T47D (cell line): Measurements from ENCODE around the gene RASA4B.

Source experiments
- DNase-seq, 2 experiments: peaks; one replicate each; pipeline versions ENCODE4 v3.0.0 to v3.0.0-alpha.2; 2011 to 2012; ENCODE audit warnings: low read depth in 1 of 2, low spot score in 1 of 2
- JUND ChIP-seq: IDR thresholded peaks from 2 replicates; pipeline ENCODE4 v1.6.1; 2012; ENCODE audit warnings: low read depth
- in situ Hi-C: cut with HindIII; loops from 2 replicates; pipeline ENCODE4 v1.10.0; 2016; ENCODE audit warnings: low sequenced_read_pairs, low pct_unique_long_range_greater_than_20kb

Gene RASA4B

GRCh38 chr7:102454468-102454867 is 63.1 kb downstream of the RASA4B start:
- DNase-seq, result no peak
- TF ChIP-seq JUND, result no peak
- in situ Hi-C loops, result no loop called here

GRCh38 chr7:102453319-102453718 is 64.3 kb downstream of the RASA4B start:
- no peak for DNase-seq
- in situ Hi-C loops, result no loop called here

GRCh38 chr7:102452451-102452850 is 65.1 kb downstream of the RASA4B start:
- in situ Hi-C loops, result no loop called here
- no peak for DNase-seq

More at GRCh38 chr7:102453319-102453718, 64.3 kb downstream of the RASA4B start:
- no peak for TF ChIP-seq JUND

GRCh38 chr7:102451371-102452054 is 66.1 kb downstream of the RASA4B start:
- DNase-seq, result no peak
- no peak for TF ChIP-seq JUND
- in situ Hi-C loops, result no loop called here

More at GRCh38 chr7:102452451-102452850, 65.1 kb downstream of the RASA4B start:
- TF ChIP-seq JUND, result no peak

- no peak for TF ChIP-seq JUND
- in situ Hi-C loops, result no loop called here
- DNase-seq, result peak in 1 of 2 experiments; percentile 39
These were observed 67.3 kb downstream of the RASA4B start for GRCh38 chr7:102450242-102450641.

GRCh38 chr7:102449136-102449535 is 68.4 kb downstream of the RASA4B start:
- DNase-seq, result no peak
- in situ Hi-C loops, result no loop called here
- no peak for TF ChIP-seq JUND

- in situ Hi-C loops, result no loop called here
- TF ChIP-seq JUND, result no peak
- DNase-seq, result no peak
These were observed 70.3 kb downstream of the RASA4B start for GRCh38 chr7:102447311-102447710.

- in situ Hi-C loops, result no loop called here
- no peak for DNase-seq
- no peak for TF ChIP-seq JUND
These were observed 71.0 kb downstream of the RASA4B start for GRCh38 chr7:102446387-102447156.

GRCh38 chr7:102445674-102446071 is 71.9 kb downstream of the RASA4B start:
- TF ChIP-seq JUND, result no peak
- in situ Hi-C loops, result no loop called here
- no peak for DNase-seq

GRCh38 chr7:102444961-102445673 is 72.5 kb downstream of the RASA4B start:
- TF ChIP-seq JUND, result no peak
- no peak for DNase-seq
- in situ Hi-C loops, result no loop called here

GRCh38 chr7:102439963-102440795 is 77.4 kb downstream of the RASA4B start:
- in situ Hi-C loops, result no loop called here
- no peak for DNase-seq
- no peak for TF ChIP-seq JUND

- TF ChIP-seq JUND, result no peak
- in situ Hi-C loops, result no loop called here
- DNase-seq, result no peak
These were observed 81.5 kb downstream of the RASA4B start for GRCh38 chr7:102436118-102436517.
